Measurements from ENCODE around the gene WDR33. TPM values are rescaled to one million over a fixed set of nuclear protein-coding genes. Genes with fewer than 3 reads are reported as not detected.
A peak's percentile ranks its signal among the peaks of the same experiment; 100 is the strongest.

The WDR33 gene
- total RNA-seq, 3 donors from 2014 or later, result 49.4 to 83.3 (median 50.1) TPM

DNA sequence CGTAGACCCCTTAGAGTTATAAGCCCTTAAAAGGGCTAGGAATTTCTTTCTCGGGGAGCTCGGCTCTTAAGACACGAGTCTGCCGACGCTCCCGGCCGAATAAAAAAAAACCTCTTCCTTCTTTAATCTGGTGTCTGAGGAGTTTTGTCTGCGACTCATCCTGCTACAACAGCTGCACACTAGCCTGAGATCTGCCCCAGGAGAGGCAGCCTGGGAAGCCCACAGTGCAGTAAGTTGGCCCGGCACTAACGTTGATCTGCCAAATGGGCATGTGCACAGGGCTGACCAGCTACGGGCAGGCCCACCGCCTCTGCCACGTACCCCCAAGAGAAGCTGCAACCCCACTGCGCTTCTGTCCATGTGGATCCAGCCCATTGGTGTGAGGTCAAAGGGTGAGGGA is 127.2 kb downstream of the WDR33 start:
- Histone ChIP-seq H3K27ac (no peak overlapping the region), H3K27me3 (no peaks in the 10 kb centered on the region), H3K4me3 (no peak overlapping the region), H3K9me3 (no peaks in the 10 kb centered on the region), H3K4me1 (no peaks in the 10 kb centered on the region), H3K36me3 (no peaks in the 10 kb centered on the region)
- TF ChIP-seq CTCF (IDR thresholded peaks at IDR 0.05), result no peak
- TF ChIP-seq POLR2A (IDR thresholded peaks at IDR 0.05), result no peak
- TF ChIP-seq POLR2AphosphoS5 (IDR thresholded peaks at IDR 0.05), result no peak
- intact Hi-C loops (cut with DNase I; ENCODE audit: low total_unique reads), result no loop called here
- DNase-seq (ENCODE audit: low spot score in 2 of 2), result peak in 1 of 2 donors; percentile 27

DNA sequence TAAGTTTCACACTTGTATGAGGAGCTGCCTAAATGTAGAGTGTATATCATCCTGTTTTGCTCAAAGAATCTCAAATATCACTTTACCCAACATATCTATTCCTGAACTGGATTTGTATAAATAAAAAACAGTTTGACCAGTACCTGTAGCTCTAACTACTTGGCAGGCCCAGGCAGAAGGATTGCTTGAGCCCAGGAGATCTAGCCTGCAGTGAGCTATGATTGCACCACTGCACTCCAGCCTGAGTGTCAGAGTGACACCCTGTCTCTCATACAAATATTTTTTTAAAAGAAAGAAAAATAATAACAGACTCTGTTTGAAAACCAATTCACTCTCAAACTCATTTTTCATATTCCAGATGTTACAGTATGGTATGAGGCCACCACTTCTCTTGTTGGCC is 127.9 kb downstream of the WDR33 start:
- DNase-seq (ENCODE audit: low spot score in 2 of 2), result no peak
- no peaks in the 10 kb centered on the region for H3K9me3 ChIP-seq
- no peaks in the 10 kb centered on the region for H3K36me3 ChIP-seq
- intact Hi-C loops (cut with DNase I; ENCODE audit: low total_unique reads), result no loop called here
- H3K4me1 ChIP-seq, result no peaks in the 10 kb centered on the region
- TF ChIP-seq POLR2AphosphoS5 (IDR thresholded peaks at IDR 0.05), result no peak
- no peak for TF ChIP-seq POLR2A (IDR thresholded peaks at IDR 0.05)
- TF ChIP-seq CTCF (IDR thresholded peaks at IDR 0.05), result no peak
- H3K27me3 ChIP-seq, result no peaks in the 10 kb centered on the region
- H3K4me3 ChIP-seq, result no peak overlapping the region
- no peak overlapping the region for H3K27ac ChIP-seq

DNA sequence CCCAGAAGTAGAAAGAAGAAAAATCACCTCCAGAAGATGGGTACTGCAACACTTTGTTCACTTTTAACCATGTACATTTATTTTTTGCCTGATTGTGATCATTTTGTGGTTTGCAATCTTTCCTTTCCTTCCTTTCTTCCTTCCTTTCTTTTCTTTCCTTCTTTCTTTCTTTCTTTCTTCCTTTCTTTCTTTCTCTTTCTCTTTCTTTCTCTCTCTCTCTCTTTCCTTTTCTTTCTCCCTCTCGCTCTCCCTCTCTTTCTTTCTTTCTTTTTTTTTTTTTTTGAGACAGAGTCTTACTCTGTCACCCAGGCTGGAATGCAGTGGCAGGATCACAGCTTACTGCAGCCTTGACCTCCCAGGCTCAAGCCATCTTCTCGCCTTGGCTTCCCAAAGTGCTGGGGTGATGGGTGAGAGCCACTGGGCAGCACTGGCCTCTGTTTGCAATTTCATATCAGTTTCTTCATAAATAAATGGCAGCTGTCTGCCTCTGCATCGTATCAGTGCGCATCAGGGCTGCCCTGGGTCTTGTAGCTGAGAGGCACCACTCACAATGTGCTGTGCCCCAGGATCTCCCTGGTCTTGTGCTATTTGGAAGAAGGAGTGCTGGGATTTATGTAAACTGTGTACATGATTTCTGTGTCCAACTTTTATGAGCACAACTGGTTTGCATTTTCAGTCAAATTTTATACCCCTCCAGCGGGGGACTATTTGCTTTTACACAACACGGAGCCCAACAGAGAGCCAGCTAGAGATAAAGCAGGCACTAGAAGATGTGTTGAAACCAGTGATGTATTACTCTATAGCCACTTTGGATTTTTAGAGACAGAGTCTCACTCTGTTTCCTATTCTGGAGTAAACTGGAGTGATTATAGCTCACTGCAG is 128.8 kb downstream of the WDR33 start:
- intact Hi-C loops (cut with DNase I; ENCODE audit: low total_unique reads), result no loop called here
- H3K36me3 ChIP-seq, result no peaks in the 10 kb centered on the region
- no peaks in the 10 kb centered on the region for H3K9me3 ChIP-seq
- no peak for TF ChIP-seq POLR2A (IDR thresholded peaks at IDR 0.05)
- no peak for TF ChIP-seq POLR2AphosphoS5 (IDR thresholded peaks at IDR 0.05)
- TF ChIP-seq CTCF (IDR thresholded peaks at IDR 0.05), result no peak
- DNase-seq (ENCODE audit: low spot score in 2 of 2), result no peak
- no peak overlapping the region for H3K27ac ChIP-seq
- no peaks in the 10 kb centered on the region for H3K4me1 ChIP-seq
- no peaks in the 10 kb centered on the region for H3K27me3 ChIP-seq
- H3K4me3 ChIP-seq, result no peak overlapping the region

DNA sequence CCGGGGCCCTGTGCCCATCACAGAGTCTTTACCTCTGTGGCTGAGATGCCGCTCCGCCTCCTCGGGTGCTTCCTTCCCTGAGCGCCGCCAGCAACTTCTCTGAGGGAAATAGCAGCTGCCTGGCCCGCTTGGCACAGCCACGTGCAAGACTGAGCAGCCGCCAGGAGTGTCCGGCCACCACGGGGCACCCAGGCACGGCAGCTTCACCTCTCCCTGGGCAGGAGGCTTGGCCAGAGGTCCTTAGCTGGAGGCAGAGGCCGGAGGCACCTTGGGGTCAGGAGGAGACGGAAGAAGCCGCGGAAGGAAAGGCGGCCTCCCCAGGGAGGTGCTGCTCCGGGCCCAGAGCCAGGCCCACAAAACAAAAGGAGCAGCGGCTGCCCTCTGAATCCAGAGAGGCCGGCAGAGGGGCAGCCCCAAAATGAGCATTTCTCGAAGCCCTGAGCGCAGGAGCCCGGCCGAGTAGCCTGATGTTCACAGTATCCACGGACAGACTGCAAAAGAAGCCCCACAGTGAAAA is 129.6 kb downstream of the WDR33 start:
- Histone ChIP-seq H3K27ac (peak overlapping the region in 1 of 2 donors; percentile 32), H3K4me3 (peak overlapping the region; percentile 22 to 54 (median 38)), H3K9me3 (no peaks in the 10 kb centered on the region), H3K36me3 (no peaks in the 10 kb centered on the region), H3K4me1 (no peaks in the 10 kb centered on the region), H3K27me3 (no peaks in the 10 kb centered on the region)
- DNase-seq (ENCODE audit: low spot score in 2 of 2), result peak in 1 of 2 donors; percentile 50
- intact Hi-C loops (cut with DNase I; ENCODE audit: low total_unique reads), result no loop called here
- TF ChIP-seq POLR2A (IDR thresholded peaks at IDR 0.05) (no peak), POLR2AphosphoS5 (IDR thresholded peaks at IDR 0.05) (peak in 1 of 3 donors; percentile 13)

DNA sequence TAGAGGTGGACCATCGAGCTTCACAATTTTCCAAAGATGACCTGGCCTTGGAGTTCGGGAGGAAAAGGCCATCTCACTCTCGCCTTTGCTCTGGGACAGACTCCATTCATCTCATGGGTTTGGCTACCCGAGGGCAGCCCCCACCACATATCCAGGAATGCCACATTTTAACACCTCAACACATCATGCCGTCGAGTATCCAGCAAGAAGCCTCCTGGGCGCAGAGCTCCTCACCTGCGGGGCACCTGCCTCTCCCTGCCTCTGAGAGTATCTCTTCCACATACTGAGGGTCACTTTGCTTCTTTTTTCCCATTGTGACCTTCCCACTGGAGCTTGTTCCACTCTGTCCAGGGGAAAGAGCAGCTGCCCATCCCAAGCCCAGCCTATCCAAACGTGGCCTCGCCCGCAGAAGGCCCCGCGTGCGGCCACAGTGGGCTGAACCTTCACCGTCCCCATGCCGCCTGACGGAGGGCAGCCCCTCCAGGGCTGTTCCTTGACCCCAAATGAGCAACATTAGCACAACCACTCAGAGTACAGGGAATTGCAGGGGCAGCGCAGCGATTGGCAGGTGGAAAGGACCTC is 130.2 kb downstream of the WDR33 start:
- no peak for TF ChIP-seq POLR2A (IDR thresholded peaks at IDR 0.05)
- TF ChIP-seq POLR2AphosphoS5 (IDR thresholded peaks at IDR 0.05), result no peak
- no peak for TF ChIP-seq CTCF (IDR thresholded peaks at IDR 0.05)
- H3K4me3 ChIP-seq, result peak overlapping the region in 2 of 3 donors; percentile 38 to 54

More for the DNA sequence above, 130.2 kb downstream of the WDR33 start:
- intact Hi-C loops (cut with DNase I; ENCODE audit: low total_unique reads), result no loop called here
- H3K27me3 ChIP-seq, result no peaks in the 10 kb centered on the region
- peak overlapping the region in 1 of 2 donors; percentile 32 for H3K27ac ChIP-seq
- DNase-seq (ENCODE audit: low spot score in 2 of 2), result peak in 1 of 2 donors; percentile 19
- no peaks in the 10 kb centered on the region for H3K4me1 ChIP-seq
- no peaks in the 10 kb centered on the region for H3K9me3 ChIP-seq
- no peaks in the 10 kb centered on the region for H3K36me3 ChIP-seq

All from breast epithelium (tissue), 4 donors.